ENCODE data around the gene TEKTIP1. TPM values are rescaled to one million over a fixed set of nuclear protein-coding genes. Genes with fewer than 3 reads are reported as not detected.
"Not testable (repeated sequence)": the region's sequence is repeated elsewhere in the genome, so short reads cannot be mapped to it uniquely, and the experiment has no call there.

Gene TEKTIP1
- total RNA-seq, 2 donors from 2014 or later: 2.1 to 4.0 TPM

- H3K4me1 Mint-ChIP-seq: peaks cover 5% of the 10 kb centered on the region
- H3K27me3 Mint-ChIP-seq: no peaks in the 10 kb centered on the region
- H3K36me3 Mint-ChIP-seq (ENCODE audit: low read depth): peaks cover 33% of the 10 kb centered on the region
- H3K27ac Mint-ChIP-seq: no peak overlapping the region
- no peak for ATAC-seq (replicated peaks)
- H3K4me3 Mint-ChIP-seq: no peak overlapping the region
- H3K9me3 Mint-ChIP-seq: no peaks in the 10 kb centered on the region
These were observed 14.7 kb upstream of the TEKTIP1 start for GRCh38 chr19:3524078-3524842.

DNA sequence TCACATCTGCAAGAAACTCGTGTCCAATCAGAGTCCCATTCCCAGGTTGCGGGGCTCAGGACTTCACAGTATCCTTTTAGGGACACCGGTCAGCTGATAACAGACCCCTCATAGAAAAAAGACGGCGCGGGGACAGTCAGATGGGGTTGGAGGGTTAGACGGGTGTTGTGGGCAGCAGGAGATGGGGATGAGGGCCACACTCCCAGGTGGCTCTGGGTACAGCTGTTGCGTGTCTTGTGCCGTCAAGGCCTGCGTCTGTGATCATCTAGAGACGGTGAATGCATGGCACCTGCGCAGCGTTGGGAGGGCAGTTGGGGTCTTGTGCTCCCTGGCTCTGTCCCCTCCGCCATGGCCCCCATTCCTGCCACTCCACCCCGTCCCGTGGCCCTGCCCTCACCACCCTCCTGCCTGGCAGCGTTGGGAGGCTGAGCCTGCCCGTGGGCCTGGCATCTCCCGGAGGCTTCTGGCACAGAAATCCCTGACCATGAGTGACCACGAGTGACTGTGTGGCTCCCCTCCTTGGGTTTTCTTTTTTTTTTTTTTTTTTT is 14.0 kb upstream of the TEKTIP1 start:
- no peak overlapping the region for H3K27ac Mint-ChIP-seq
- H3K36me3 Mint-ChIP-seq (ENCODE audit: low read depth): peaks cover 33% of the 10 kb centered on the region
- H3K27me3 Mint-ChIP-seq: no peaks in the 10 kb centered on the region
- ATAC-seq (replicated peaks): no peak
- H3K4me1 Mint-ChIP-seq: peaks cover 5% of the 10 kb centered on the region
- no peak overlapping the region for H3K4me3 Mint-ChIP-seq
- no peaks in the 10 kb centered on the region for H3K9me3 Mint-ChIP-seq

GRCh38 chr19:3526507-3527237 is 12.3 kb upstream of the TEKTIP1 start:
- Mint-ChIP-seq H3K27ac (no peak overlapping the region), H3K36me3 (ENCODE audit: low read depth) (peaks cover 24% of the 10 kb centered on the region), H3K4me3 (no peak overlapping the region), H3K9me3 (no peaks in the 10 kb centered on the region), H3K27me3 (no peaks in the 10 kb centered on the region), H3K4me1 (no peaks in the 10 kb centered on the region)
- no peak for ATAC-seq (replicated peaks)

- no peaks in the 10 kb centered on the region for H3K9me3 Mint-ChIP-seq
- H3K36me3 Mint-ChIP-seq (ENCODE audit: low read depth): peaks cover 20% of the 10 kb centered on the region
- H3K27me3 Mint-ChIP-seq: no peaks in the 10 kb centered on the region
- H3K4me3 Mint-ChIP-seq: no peak overlapping the region
- H3K27ac Mint-ChIP-seq: no peak overlapping the region
- ATAC-seq (replicated peaks): no peak
- H3K4me1 Mint-ChIP-seq: no peaks in the 10 kb centered on the region
These were observed 11.6 kb upstream of the TEKTIP1 start for GRCh38 chr19:3527238-3527910.

GRCh38 chr19:3528080-3528479 is 10.9 kb upstream of the TEKTIP1 start:
- no peaks in the 10 kb centered on the region for H3K27me3 Mint-ChIP-seq
- peaks cover 22% of the 10 kb centered on the region for H3K36me3 Mint-ChIP-seq (ENCODE audit: low read depth)
- no peaks in the 10 kb centered on the region for H3K4me1 Mint-ChIP-seq
- no peaks in the 10 kb centered on the region for H3K9me3 Mint-ChIP-seq
- no peak for ATAC-seq (replicated peaks)
- H3K4me3 Mint-ChIP-seq: no peak overlapping the region
- H3K27ac Mint-ChIP-seq: no peak overlapping the region

GRCh38 chr19:3528539-3529211 is 10.3 kb upstream of the TEKTIP1 start:
- H3K27ac Mint-ChIP-seq: no peak overlapping the region
- H3K9me3 Mint-ChIP-seq: no peaks in the 10 kb centered on the region
- peaks cover 23% of the 10 kb centered on the region for H3K36me3 Mint-ChIP-seq (ENCODE audit: low read depth)
- ATAC-seq (replicated peaks): no peak
- no peak overlapping the region for H3K4me3 Mint-ChIP-seq
- H3K27me3 Mint-ChIP-seq: no peaks in the 10 kb centered on the region
- no peaks in the 10 kb centered on the region for H3K4me1 Mint-ChIP-seq

DNA sequence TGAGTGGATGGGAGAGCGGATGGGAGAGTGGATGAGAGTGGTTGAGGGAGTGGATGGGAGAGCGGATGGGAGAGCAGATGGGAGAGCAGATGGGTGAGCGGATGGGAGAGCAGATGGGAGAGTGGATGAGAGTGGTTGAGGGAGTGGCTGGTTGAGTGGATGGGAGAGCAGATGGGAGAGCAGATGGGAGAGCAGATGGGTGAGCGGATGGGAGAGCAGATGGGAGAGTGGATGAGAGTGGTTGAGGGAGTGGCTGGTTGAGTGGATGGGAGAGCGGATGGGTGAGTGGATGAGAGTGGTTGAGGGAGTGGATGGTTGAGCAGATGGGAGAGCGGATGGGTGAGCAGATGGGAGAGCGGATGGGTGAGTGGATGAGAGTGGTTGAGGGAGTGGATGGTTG is 9.7 kb upstream of the TEKTIP1 start:
- not testable (repeated sequence) for H3K9me3 Mint-ChIP-seq; H3K27ac Mint-ChIP-seq; ATAC-seq (replicated peaks); H3K27me3 Mint-ChIP-seq; H3K4me3 Mint-ChIP-seq; H3K4me1 Mint-ChIP-seq
- peaks cover 23% of the 10 kb centered on the region for H3K36me3 Mint-ChIP-seq (ENCODE audit: low read depth)

- H3K27me3 Mint-ChIP-seq: no peaks in the 10 kb centered on the region
- peaks cover 33% of the 10 kb centered on the region for H3K36me3 Mint-ChIP-seq (ENCODE audit: low read depth)
- H3K4me3 Mint-ChIP-seq: no peak overlapping the region
- H3K4me1 Mint-ChIP-seq: no peaks in the 10 kb centered on the region
- H3K9me3 Mint-ChIP-seq: no peaks in the 10 kb centered on the region
- no peak overlapping the region for H3K27ac Mint-ChIP-seq
- no peak for ATAC-seq (replicated peaks)
These were observed 8.6 kb upstream of the TEKTIP1 start for GRCh38 chr19:3530389-3530788.

DNA sequence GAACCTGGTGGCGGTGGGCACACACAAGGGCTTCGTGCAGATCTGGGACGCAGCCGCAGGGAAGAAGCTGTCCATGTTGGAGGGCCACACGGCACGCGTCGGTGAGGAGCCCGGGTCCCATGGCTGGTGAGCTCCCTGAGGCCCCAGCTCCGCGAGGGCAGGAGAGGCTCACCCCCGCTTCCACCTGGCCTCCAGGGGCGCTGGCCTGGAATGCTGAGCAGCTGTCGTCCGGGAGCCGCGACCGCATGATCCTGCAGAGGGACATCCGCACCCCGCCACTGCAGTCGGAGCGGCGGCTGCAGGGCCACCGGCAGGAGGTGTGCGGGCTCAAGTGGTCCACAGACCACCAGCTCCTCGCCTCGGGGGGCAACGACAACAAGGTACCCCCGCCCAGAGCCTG is 7.3 kb upstream of the TEKTIP1 start:
- no peaks in the 10 kb centered on the region for H3K4me1 Mint-ChIP-seq
- H3K9me3 Mint-ChIP-seq: no peaks in the 10 kb centered on the region
- no peak overlapping the region for H3K4me3 Mint-ChIP-seq
- peaks cover 34% of the 10 kb centered on the region for H3K36me3 Mint-ChIP-seq (ENCODE audit: low read depth)
- no peak overlapping the region for H3K27ac Mint-ChIP-seq
- no peaks in the 10 kb centered on the region for H3K27me3 Mint-ChIP-seq
- ATAC-seq (replicated peaks): no peak

GRCh38 chr19:3532154-3532786 is 6.7 kb upstream of the TEKTIP1 start:
- H3K27me3 Mint-ChIP-seq: no peaks in the 10 kb centered on the region
- H3K36me3 Mint-ChIP-seq (ENCODE audit: low read depth): peaks cover 29% of the 10 kb centered on the region
- H3K9me3 Mint-ChIP-seq: no peaks in the 10 kb centered on the region
- no peak for ATAC-seq (replicated peaks)
- no peak overlapping the region for H3K27ac Mint-ChIP-seq
- H3K4me1 Mint-ChIP-seq: no peaks in the 10 kb centered on the region
- H3K4me3 Mint-ChIP-seq: no peak overlapping the region

- Mint-ChIP-seq H3K27ac (no peak overlapping the region), H3K36me3 (ENCODE audit: low read depth) (peaks cover 27% of the 10 kb centered on the region), H3K4me1 (no peaks in the 10 kb centered on the region), H3K4me3 (no peak overlapping the region), H3K27me3 (no peaks in the 10 kb centered on the region), H3K9me3 (no peaks in the 10 kb centered on the region)
- ATAC-seq (replicated peaks): no peak
These were observed 5.9 kb upstream of the TEKTIP1 start for GRCh38 chr19:3533033-3533432.

GRCh38 chr19:3533563-3534216 is 5.3 kb upstream of the TEKTIP1 start:
- no peak overlapping the region for H3K4me3 Mint-ChIP-seq
- ATAC-seq (replicated peaks): no peak
- no peaks in the 10 kb centered on the region for H3K27me3 Mint-ChIP-seq
- H3K9me3 Mint-ChIP-seq: no peaks in the 10 kb centered on the region
- H3K4me1 Mint-ChIP-seq: no peaks in the 10 kb centered on the region
- peaks cover 27% of the 10 kb centered on the region for H3K36me3 Mint-ChIP-seq (ENCODE audit: low read depth)
- H3K27ac Mint-ChIP-seq: no peak overlapping the region

DNA sequence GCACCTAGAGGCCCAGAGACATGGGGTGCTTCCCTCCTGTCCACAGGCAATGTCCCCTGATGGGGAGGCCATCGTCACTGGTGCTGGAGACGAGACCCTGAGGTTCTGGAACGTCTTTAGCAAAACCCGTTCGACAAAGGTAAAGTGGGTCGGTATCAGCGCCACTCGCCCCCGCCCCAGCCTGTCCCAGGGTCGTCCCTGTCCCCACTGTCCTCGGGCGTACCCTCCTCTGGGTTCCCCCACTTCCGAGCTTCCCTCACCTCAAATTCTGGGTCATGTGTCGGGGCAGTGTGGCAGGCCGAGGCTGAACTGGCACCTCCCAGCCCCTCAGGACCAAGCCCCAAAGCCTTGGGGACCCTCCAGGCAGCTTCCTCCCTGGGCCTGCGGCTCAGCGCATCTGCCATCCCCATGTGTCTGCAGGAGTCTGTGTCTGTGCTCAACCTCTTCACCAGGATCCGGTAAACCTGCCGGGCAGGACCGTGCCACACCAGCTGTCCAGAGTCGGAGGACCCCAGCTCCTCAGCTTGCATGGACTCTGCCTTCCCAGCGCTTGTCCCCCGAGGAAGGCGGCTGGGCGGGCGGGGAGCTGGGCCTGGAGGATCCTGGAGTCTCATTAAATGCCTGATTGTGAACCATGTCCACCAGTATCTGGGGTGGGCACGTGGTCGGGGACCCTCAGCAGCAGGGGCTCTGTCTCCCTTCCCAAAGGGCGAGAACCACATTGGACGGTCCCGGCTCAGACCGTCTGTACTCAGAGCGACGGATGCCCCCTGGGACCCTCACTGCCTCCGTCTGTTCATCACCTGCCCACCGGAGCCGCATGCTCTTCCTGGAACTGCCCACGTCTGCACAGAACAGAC is 4.4 kb upstream of the TEKTIP1 start:
- Mint-ChIP-seq H3K27ac (no peak overlapping the region), H3K36me3 (ENCODE audit: low read depth) (peaks cover 27% of the 10 kb centered on the region), H3K4me3 (no peak overlapping the region), H3K4me1 (no peaks in the 10 kb centered on the region), H3K9me3 (no peaks in the 10 kb centered on the region), H3K27me3 (no peaks in the 10 kb centered on the region)
- no peak for ATAC-seq (replicated peaks)
